Gastrocnemius medialis (tissue), 4 donors: ENCODE measurements around the gene UGT1A3. TPM values are rescaled to one million over a fixed set of nuclear protein-coding genes. Genes with fewer than 3 reads are reported as not detected.

ENCODE experiments used
- ATAC-seq, 2 donors: fragments of 150-250 bp; one replicate each; pipeline ENCODE4 v1.9.1; 2016
- DNase-seq, 2 donors: peaks; one replicate each; pipeline ENCODE4 v3.0.0-alpha.2; 2019
- H3K27ac ChIP-seq, 4 donors: fragments of 200-600 bp; sonication (generic); 1 replicate in 1 of 4; 2 replicates in 3 of 4; pipeline ENCODE4 v1.5.1; 2016 to 2018; ENCODE audit warnings: mild to moderate bottlenecking in 2 of 4, moderate library complexity in 1 of 4
- H3K27me3 ChIP-seq, 3 donors: fragments of 200-600 bp; sonication (generic) in 2 of 3; 1 replicate in 1 of 3; 2 replicates in 2 of 3; pipeline versions ENCODE4 v1.5.1 to v1.6.0; 2016 to 2019; ENCODE audit warnings: mild to moderate bottlenecking in 1 of 3, moderate library complexity in 1 of 3
- H3K36me3 ChIP-seq, 2 donors: fragments of 200-600 bp; sonication (generic) in 1 of 2; one replicate each; pipeline ENCODE4 v1.5.1; 2017 to 2018
- H3K4me1 ChIP-seq, 2 donors: fragments of 200-600 bp; sonication (generic) in 1 of 2; one replicate each; pipeline ENCODE4 v1.5.1; 2016 to 2017; ENCODE audit warnings: mild to moderate bottlenecking in 2 of 2
- H3K4me3 ChIP-seq, 4 donors: fragments of 200-600 bp; sonication (generic) in 3 of 4; 1 replicate in 1 of 4; 2 replicates in 3 of 4; pipeline ENCODE4 v1.5.1; 2016 to 2019; ENCODE audit warnings: mild to moderate bottlenecking in 2 of 4
- H3K9me3 ChIP-seq, 3 donors: fragments of 200-600 bp; sonication (generic) in 2 of 3; 1 replicate in 1 of 3; 2 replicates in 2 of 3; pipeline ENCODE4 v1.5.1; 2016 to 2019
- CTCF ChIP-seq, 5 experiments: fragments of 450-650 bp in 3 of 5; fragments of 200-600 bp in 2 of 5; sonication (generic) in 2 of 5; IDR thresholded peaks in 4 of 5; conservative IDR thresholded peaks in 1 of 5; 1 replicate in 4 of 5; 2 replicates in 1 of 5; pipeline ENCODE4 v1.5.1; 2016 to 2019; ENCODE audit warnings: antibody characterized with exemption in 5 of 5, mild to moderate bottlenecking in 3 of 5, moderate library complexity in 3 of 5
- POLR2A ChIP-seq, 2 donors: fragments of 450-650 bp; IDR thresholded peaks; one replicate each; pipeline ENCODE4 v1.6.1; 2017; ENCODE audit warnings: antibody characterized with exemption in 2 of 2, mild to moderate bottlenecking in 2 of 2, moderate library complexity in 2 of 2
- in situ Hi-C, 4 donors: fragments of 200-750 bp; cut with MboI; loops; one replicate each; pipeline versions ENCODE4 v1.15.0 to v1.8.0; 2017; ENCODE audit warnings: low sequenced_read_pairs in 4 of 4
- intact Hi-C: fragments of 100-400 bp; cut with DNase I; formaldehyde crosslinking; loops from one replicate; pipeline ENCODE4 v1.15.1; 2023; ENCODE audit warnings: low total_unique reads
- total RNA-seq, 4 donors: library from RNA; depleted of rRNA; stranded (reverse); fragments of >200 nt; gene quantifications; one replicate each; pipeline versions ENCODE4 v1.1.0 to v1.2.3, GENCODE V29; 2016

UGT1A3 gene
- total RNA-seq, result under 1 TPM in 1 of 4 donors, not detected in 3; 0.16 TPM

GRCh38 chr2:233728723-233729301 is at the start of gene UGT1A3:
UGT1A3 (plus strand) TSS chr2:233729042; CDS start chr2:233729127, 85 bp downstream.
- no peak for TF ChIP-seq CTCF (IDR thresholded peaks at IDR 0.05 in 4 of 5, conservative IDR thresholded peaks at IDR 0.05 in 1 of 5)
- TF ChIP-seq POLR2A (IDR thresholded peaks at IDR 0.05), result no peak
- Histone ChIP-seq H3K4me3 (no peak within 1 kb of the TSS), H3K27me3 (no peaks in the 10 kb centered on the region), H3K27ac (no peak within 1 kb of the TSS), H3K36me3 (no peaks in the 10 kb centered on the region), H3K9me3 (no peaks in the 10 kb centered on the region), H3K4me1 (no peaks in the 10 kb centered on the region)
- ATAC-seq, result no peak
- in situ Hi-C loops, result no loop called here
- intact Hi-C loops, result no loop called here
- no peak for DNase-seq

GRCh38 chr2:233679196-233679595 is 49.6 kb upstream of the UGT1A3 start:
- no peak overlapping the region for H3K27ac ChIP-seq
- TF ChIP-seq CTCF (IDR thresholded peaks at IDR 0.05 in 4 of 5, conservative IDR thresholded peaks at IDR 0.05 in 1 of 5), result no peak
- no peak for TF ChIP-seq POLR2A (IDR thresholded peaks at IDR 0.05)
- no peak for ATAC-seq
- no peaks in the 10 kb centered on the region for H3K4me1 ChIP-seq
- H3K4me3 ChIP-seq, result no peak overlapping the region
- H3K9me3 ChIP-seq, result no peaks in the 10 kb centered on the region
- in situ Hi-C loops, result no loop called here
- no peaks in the 10 kb centered on the region for H3K36me3 ChIP-seq
- H3K27me3 ChIP-seq, result no peaks in the 10 kb centered on the region
- no peak for DNase-seq
- intact Hi-C loops, result no loop called here

- Histone ChIP-seq H3K36me3 (no peaks in the 10 kb centered on the region), H3K27ac (no peak overlapping the region), H3K4me1 (no peaks in the 10 kb centered on the region), H3K27me3 (no peaks in the 10 kb centered on the region), H3K9me3 (no peaks in the 10 kb centered on the region), H3K4me3 (no peak overlapping the region)
- intact Hi-C loops, result no loop called here
- ATAC-seq (no peak), DNase-seq (no peak)
- no peak for TF ChIP-seq POLR2A (IDR thresholded peaks at IDR 0.05)
- no peak for TF ChIP-seq CTCF (IDR thresholded peaks at IDR 0.05 in 4 of 5, conservative IDR thresholded peaks at IDR 0.05 in 1 of 5)
- in situ Hi-C loops, result no loop called here
Observed at GRCh38 chr2:233680361-233681045, 48.3 kb upstream of the UGT1A3 start.

GRCh38 chr2:233681521-233682099 is 47.2 kb upstream of the UGT1A3 start, which contains the start of gene UGT1A7:
UGT1A7 (plus strand) TSS chr2:233681901; CDS start chr2:233681938, 37 bp downstream.
- H3K9me3 ChIP-seq, result no peaks in the 10 kb centered on the region
- H3K27me3 ChIP-seq, result no peaks in the 10 kb centered on the region
- no peak for TF ChIP-seq POLR2A (IDR thresholded peaks at IDR 0.05)
- TF ChIP-seq CTCF (IDR thresholded peaks at IDR 0.05 in 4 of 5, conservative IDR thresholded peaks at IDR 0.05 in 1 of 5), result no peak
- DNase-seq (no peak), ATAC-seq (no peak)
- H3K36me3 ChIP-seq, result no peaks in the 10 kb centered on the region
- in situ Hi-C loops, result no loop called here
- no peaks in the 10 kb centered on the region for H3K4me1 ChIP-seq
- no peak within 1 kb of the TSS for H3K27ac ChIP-seq
- no peak within 1 kb of the TSS for H3K4me3 ChIP-seq
- intact Hi-C loops, result no loop called here
